ENCODE measurements around the gene PODXL2. TPM values are rescaled to one million over a fixed set of nuclear protein-coding genes. Genes with fewer than 3 reads are reported as not detected.
"Not testable (repeated sequence)": the region's sequence is repeated elsewhere in the genome, so short reads cannot be mapped to it uniquely, and the experiment has no call there.

The PODXL2 gene
- total RNA-seq, 3 donors from 2014 or later, result 5.4 to 18.5 (median 16.2) TPM

- H3K36me3 ChIP-seq (ENCODE audit: low read depth), result no peaks in the 10 kb centered on the region
- intact Hi-C loops (cut with DNase I, micrococcal nuclease), result loop anchor here (5.0 kb wide), 2 partner anchors 181 to 311 kb away; no protein-coding TSS in a partner anchor
- no peak for TF ChIP-seq CTCF (IDR thresholded peaks at IDR 0.05)
- ATAC-seq, result no peak
- no peaks in the 10 kb centered on the region for H3K4me1 ChIP-seq (ENCODE audit: low read depth)
- H3K9me3 ChIP-seq, result no peaks in the 10 kb centered on the region
- no peak for DNase-seq
- no peak overlapping the region for H3K4me3 ChIP-seq
Observed at GRCh38 chr3:127651516-127652172, 22.7 kb downstream of the PODXL2 start.

GRCh38 chr3:127652246-127652995, 23.4 kb downstream of the PODXL2 start:
- H3K4me3 ChIP-seq, result no peak overlapping the region
- intact Hi-C loops (cut with DNase I, micrococcal nuclease), result loop anchor here (5.0 kb wide), 2 partner anchors 180 to 310 kb away; no protein-coding TSS in a partner anchor
- H3K9me3 ChIP-seq, result no peaks in the 10 kb centered on the region
- H3K4me1 ChIP-seq (ENCODE audit: low read depth), result no peaks in the 10 kb centered on the region
- ATAC-seq (peak; percentile 79), DNase-seq (peak in 2 of 3 donors; percentile 45 to 56)
- no peaks in the 10 kb centered on the region for H3K36me3 ChIP-seq (ENCODE audit: low read depth)
- peak; percentile 66 for TF ChIP-seq CTCF (IDR thresholded peaks at IDR 0.05)

- intact Hi-C loops (cut with DNase I, micrococcal nuclease), result loop anchor here (5.0 kb wide), 2 partner anchors 178 to 308 kb away; no protein-coding TSS in a partner anchor
- DNase-seq (no peak), ATAC-seq (no peak)
- Histone ChIP-seq H3K4me1 (ENCODE audit: low read depth) (no peaks in the 10 kb centered on the region), H3K9me3 (no peaks in the 10 kb centered on the region), H3K36me3 (ENCODE audit: low read depth) (no peaks in the 10 kb centered on the region), H3K4me3 (no peak overlapping the region)
- no peak for TF ChIP-seq CTCF (IDR thresholded peaks at IDR 0.05)
Observed at GRCh38 chr3:127654374-127654773, 25.4 kb downstream of the PODXL2 start.

GRCh38 chr3:127654993-127655392, 26.0 kb downstream of the PODXL2 start:
- DNase-seq; ATAC-seq; H3K9me3 ChIP-seq; H3K36me3 ChIP-seq (ENCODE audit: low read depth); H3K4me1 ChIP-seq (ENCODE audit: low read depth); H3K4me3 ChIP-seq: not testable (repeated sequence)
- intact Hi-C loops (cut with DNase I, micrococcal nuclease), result loop anchor here (5.0 kb wide), 2 partner anchors 177 to 307 kb away; no protein-coding TSS in a partner anchor

- intact Hi-C loops (cut with DNase I, micrococcal nuclease), result no loop called here
Observed at GRCh38 chr3:127655641-127656040, 26.7 kb downstream of the PODXL2 start.

More at GRCh38 chr3:127655641-127656040, 26.7 kb downstream of the PODXL2 start:
- no peak for TF ChIP-seq CTCF (IDR thresholded peaks at IDR 0.05)
- Histone ChIP-seq H3K4me1 (ENCODE audit: low read depth) (no peaks in the 10 kb centered on the region), H3K4me3 (no peak overlapping the region), H3K36me3 (ENCODE audit: low read depth) (no peaks in the 10 kb centered on the region), H3K9me3 (no peaks in the 10 kb centered on the region)
- DNase-seq (no peak), ATAC-seq (no peak)

Measured in mucosa of descending colon (tissue), 3 donors.